Right hindlimb (tissue), 1 donor: ENCODE data around the gene ZNF497.
A peak's percentile ranks its signal among the peaks of the same experiment; 100 is the strongest.
"Not testable (repeated sequence)": the region's sequence is repeated elsewhere in the genome, so short reads cannot be mapped to it uniquely, and the experiment has no call there.

ENCODE experiments used
- DNase-seq: peaks from one replicate; pipeline ENCODE4 v3.0.0-alpha.2; 2018

Gene ZNF497

GRCh38 chr19:58393725-58394033 is 31.1 kb upstream of the ZNF497 start:
- DNase-seq, result no peak

- DNase-seq, result no peak
Observed at GRCh38 chr19:58392945-58393724, 30.6 kb upstream of the ZNF497 start.

GRCh38 chr19:58388175-58388526 is 25.6 kb upstream of the ZNF497 start:
- no peak for DNase-seq

- peak; percentile 23 for DNase-seq
Observed at GRCh38 chr19:58387338-58388174, 25.0 kb upstream of the ZNF497 start.

GRCh38 chr19:58386576-58387337 is 24.2 kb upstream of the ZNF497 start, which contains the start of gene RPS5:
Gene RPS5 (plus strand): TSS chr19:58387269. CDS start chr19:58388138, 869 bp downstream.
- peak; percentile 98 for DNase-seq

GRCh38 chr19:58385891-58386575 is 23.5 kb upstream of the ZNF497 start:
- no peak for DNase-seq

GRCh38 chr19:58385313-58385890 is 22.9 kb upstream of the ZNF497 start:
- peak; percentile 21 for DNase-seq

GRCh38 chr19:58382997-58383603 is 20.5 kb upstream of the ZNF497 start:
- peak; percentile 15 for DNase-seq

- peak; percentile 20 for DNase-seq
Observed at GRCh38 chr19:58381460-58382212, 19.1 kb upstream of the ZNF497 start.

GRCh38 chr19:58380662-58381459 is 18.3 kb upstream of the ZNF497 start, which contains the start of gene ZNF837:
Gene ZNF837 (minus strand): TSS chr19:58381030. CDS start chr19:58369332, 11,698 bp downstream.
- DNase-seq, result peak; percentile 99

- DNase-seq, result no peak
Observed at GRCh38 chr19:58380037-58380661, 17.6 kb upstream of the ZNF497 start.

- peak; percentile 19 for DNase-seq
Observed at GRCh38 chr19:58379246-58379645, 16.7 kb upstream of the ZNF497 start.

GRCh38 chr19:58376724-58377123 is 14.2 kb upstream of the ZNF497 start:
- DNase-seq, result not testable (repeated sequence)

- no peak for DNase-seq
Observed at GRCh38 chr19:58374200-58374599, 11.6 kb upstream of the ZNF497 start.

- no peak for DNase-seq
Observed at GRCh38 chr19:58372311-58373133, 10.0 kb upstream of the ZNF497 start.

GRCh38 chr19:58368561-58369360 is 6.2 kb upstream of the ZNF497 start:
- no peak for DNase-seq

GRCh38 chr19:58367698-58368454 is 5.3 kb upstream of the ZNF497 start:
- DNase-seq, result no peak
